RWPE2 (cell line): ENCODE measurements around the gene SEMA4F.
A peak's percentile ranks its signal among the peaks of the same experiment; 100 is the strongest.

Experiments
- ATAC-seq: fragments of 200-7000 bp; cut with Tn5 transposase; 3 replicates; pipeline ENCODE4 v1.9.1; 2021; ENCODE audit warnings: low read depth
- DNase-seq: peaks from one replicate; pipeline ENCODE4 v3.0.0-alpha.2; 2020; ENCODE audit warnings: low spot score
- H3K27ac ChIP-seq: fragments of 450-650 bp; 2 replicates; pipeline ENCODE4 v1.5.1; 2017; ENCODE audit warnings: mild to moderate bottlenecking; ENCODE audit not compliant: poor library complexity, severe bottlenecking
- H3K27me3 ChIP-seq: fragments of 250-450 bp; sonication (Bioruptor Pico); 2 replicates; pipeline ENCODE4 v1.5.1; 2021; ENCODE audit warnings: mild to moderate bottlenecking, moderate library complexity; ENCODE audit not compliant: insufficient read depth, poor library complexity, severe bottlenecking
- H3K36me3 ChIP-seq: fragments of 250-450 bp; sonication (Bioruptor Pico); 2 replicates; pipeline ENCODE4 v1.5.1; 2020; ENCODE audit warnings: low read depth, mild to moderate bottlenecking, moderate library complexity
- H3K4me1 ChIP-seq: fragments of 250-450 bp; sonication (Bioruptor Pico); 2 replicates; pipeline ENCODE4 v1.5.1; 2021; ENCODE audit warnings: mild to moderate bottlenecking, moderate library complexity; ENCODE audit not compliant: insufficient read depth, poor library complexity, severe bottlenecking
- H3K4me3 ChIP-seq: fragments of 250-450 bp; sonication (Bioruptor Pico); 2 replicates; pipeline ENCODE4 v1.5.1; 2021; ENCODE audit warnings: mild to moderate bottlenecking, moderate library complexity; ENCODE audit not compliant: severe bottlenecking
- H3K9me3 ChIP-seq: fragments of 250-450 bp; sonication (Bioruptor Pico); 2 replicates; pipeline ENCODE4 v1.5.1; 2021; ENCODE audit warnings: mild to moderate bottlenecking, moderate library complexity; ENCODE audit not compliant: severe bottlenecking
- TF ChIP-seq, protein P1 (sequence below): fragments of 450-650 bp; IDR thresholded peaks from one replicate; pipeline ENCODE4 v1.5.1; 2017; ENCODE audit warnings: mild to moderate bottlenecking, moderate library complexity; ENCODE audit not compliant: poor library complexity, severe bottlenecking

Gene SEMA4F

DNA sequence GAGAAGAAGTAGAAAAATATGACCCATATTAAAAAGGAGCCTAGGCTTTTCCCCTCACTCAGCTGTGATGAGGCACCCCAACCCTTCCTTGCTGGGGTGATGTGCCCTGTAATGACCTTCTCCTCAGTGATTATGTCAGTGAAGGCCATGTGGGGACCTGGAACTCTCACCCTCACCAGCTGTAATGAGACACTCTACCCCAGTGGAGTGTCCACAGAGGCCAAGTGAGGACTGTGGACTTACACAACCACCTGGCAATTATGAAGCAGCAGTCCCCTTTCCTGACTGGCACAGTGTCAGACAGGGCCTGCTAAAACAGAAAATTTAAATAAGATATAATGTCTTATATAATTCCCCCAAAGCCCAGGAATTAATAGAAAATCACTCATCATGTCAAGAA, 54.2 kb downstream of the SEMA4F start:
- no peak overlapping the region for H3K27ac ChIP-seq
- ATAC-seq (no peak), DNase-seq (no peak)
- peaks cover 8% of the 10 kb centered on the region for H3K4me1 ChIP-seq
- H3K36me3 ChIP-seq, result no peaks in the 10 kb centered on the region
- TF ChIP-seq, protein P1, sequence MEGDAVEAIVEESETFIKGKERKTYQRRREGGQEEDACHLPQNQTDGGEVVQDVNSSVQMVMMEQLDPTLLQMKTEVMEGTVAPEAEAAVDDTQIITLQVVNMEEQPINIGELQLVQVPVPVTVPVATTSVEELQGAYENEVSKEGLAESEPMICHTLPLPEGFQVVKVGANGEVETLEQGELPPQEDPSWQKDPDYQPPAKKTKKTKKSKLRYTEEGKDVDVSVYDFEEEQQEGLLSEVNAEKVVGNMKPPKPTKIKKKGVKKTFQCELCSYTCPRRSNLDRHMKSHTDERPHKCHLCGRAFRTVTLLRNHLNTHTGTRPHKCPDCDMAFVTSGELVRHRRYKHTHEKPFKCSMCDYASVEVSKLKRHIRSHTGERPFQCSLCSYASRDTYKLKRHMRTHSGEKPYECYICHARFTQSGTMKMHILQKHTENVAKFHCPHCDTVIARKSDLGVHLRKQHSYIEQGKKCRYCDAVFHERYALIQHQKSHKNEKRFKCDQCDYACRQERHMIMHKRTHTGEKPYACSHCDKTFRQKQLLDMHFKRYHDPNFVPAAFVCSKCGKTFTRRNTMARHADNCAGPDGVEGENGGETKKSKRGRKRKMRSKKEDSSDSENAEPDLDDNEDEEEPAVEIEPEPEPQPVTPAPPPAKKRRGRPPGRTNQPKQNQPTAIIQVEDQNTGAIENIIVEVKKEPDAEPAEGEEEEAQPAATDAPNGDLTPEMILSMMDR, result no peak
- no peaks in the 10 kb centered on the region for H3K9me3 ChIP-seq
- H3K4me3 ChIP-seq, result no peak overlapping the region
- H3K27me3 ChIP-seq, result no peaks in the 10 kb centered on the region

DNA sequence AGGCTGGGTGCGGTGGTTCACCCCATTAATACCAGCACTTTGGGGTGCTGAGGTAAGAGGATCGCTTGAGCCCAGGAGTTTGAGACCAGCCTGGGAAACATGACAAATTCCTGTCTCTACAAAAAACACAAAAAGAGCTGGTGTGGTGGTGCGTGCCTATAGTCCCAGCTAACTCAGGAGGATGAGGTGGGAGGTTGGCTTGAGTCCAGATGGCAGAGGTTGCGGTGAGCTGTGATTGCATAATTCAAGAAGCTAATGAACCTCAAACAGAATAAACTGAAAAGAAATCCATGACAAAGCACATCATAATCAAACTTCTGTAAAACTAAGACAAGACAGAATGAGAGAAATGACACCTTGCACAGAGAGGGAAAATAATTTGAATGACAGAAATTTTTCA, 54.8 kb downstream of the SEMA4F start:
- Histone ChIP-seq H3K9me3 (no peaks in the 10 kb centered on the region), H3K4me3 (no peak overlapping the region), H3K27ac (no peak overlapping the region), H3K4me1 (peaks cover 8% of the 10 kb centered on the region), H3K27me3 (no peaks in the 10 kb centered on the region), H3K36me3 (no peaks in the 10 kb centered on the region)
- peak; percentile 51; the same call in 2 of the 3 replicates for ATAC-seq
- peak; percentile 62 for DNase-seq
- TF ChIP-seq, protein P1, result no peak

DNA sequence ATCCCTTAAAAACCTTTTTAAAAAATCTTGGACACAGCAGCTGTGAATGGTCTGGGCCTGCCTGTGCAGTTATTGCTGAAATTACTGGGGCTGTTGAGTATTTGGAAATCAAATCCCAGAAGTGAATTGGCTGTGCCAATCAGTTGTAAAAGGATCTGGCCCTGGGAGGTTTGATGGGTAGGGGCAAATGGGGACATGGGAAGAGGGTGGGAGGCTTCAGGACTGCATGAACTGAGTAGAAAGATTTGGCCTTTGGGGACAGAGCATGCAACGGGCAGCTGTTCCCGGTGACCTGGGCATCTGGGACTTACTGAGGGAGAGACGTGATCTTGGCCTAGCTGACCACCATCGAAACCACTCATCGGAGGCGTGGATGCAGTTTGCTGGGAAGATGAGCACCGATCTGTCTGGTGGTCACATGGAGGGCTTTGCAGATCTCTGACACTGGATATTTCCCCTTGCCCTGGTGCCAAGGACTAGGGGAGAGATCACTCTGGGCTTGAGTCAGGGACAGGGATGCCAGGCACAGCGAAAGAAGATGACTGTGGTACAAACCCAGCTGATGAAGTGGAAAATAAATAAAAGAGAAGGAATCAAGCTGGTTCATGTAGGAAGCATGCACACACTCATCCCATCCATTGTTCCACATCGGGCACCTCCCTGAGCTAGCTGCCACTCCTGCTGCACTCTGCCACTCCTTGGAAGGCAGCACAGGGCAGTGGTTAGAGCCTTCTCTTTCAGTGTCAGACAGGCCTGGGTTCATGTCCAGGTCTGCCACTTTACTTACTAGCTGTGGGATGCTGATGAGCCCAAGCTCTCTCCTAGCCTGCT, 58.4 kb downstream of the SEMA4F start:
- Histone ChIP-seq H3K36me3 (no peaks in the 10 kb centered on the region), H3K27me3 (no peaks in the 10 kb centered on the region), H3K4me1 (peaks cover 8% of the 10 kb centered on the region), H3K9me3 (no peaks in the 10 kb centered on the region), H3K27ac (no peak overlapping the region), H3K4me3 (no peak overlapping the region)
- ATAC-seq (peak; percentile 45; the same call in 2 of the 3 replicates), DNase-seq (no peak)
- TF ChIP-seq, protein P1, result no peak

DNA sequence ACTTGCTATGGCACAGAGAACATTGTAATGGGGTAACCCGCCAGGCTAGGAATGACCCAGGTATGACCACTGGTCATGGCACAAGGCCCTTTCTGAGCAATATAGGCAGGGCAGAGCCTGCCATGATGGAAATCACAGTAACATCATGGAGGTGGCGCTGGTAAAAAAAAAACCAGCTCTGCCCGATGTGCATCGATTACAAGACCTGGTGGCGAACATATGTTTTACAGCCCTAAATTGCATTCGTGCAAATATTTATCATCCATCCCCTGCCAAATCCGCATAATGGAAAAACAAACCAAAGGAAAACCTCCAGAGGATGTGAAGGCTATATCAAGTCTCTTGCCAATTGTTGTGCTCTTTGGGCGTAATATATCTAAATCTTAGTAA, 60.6 kb downstream of the SEMA4F start:
- TF ChIP-seq, protein P1, result no peak
- H3K4me1 ChIP-seq, result peaks cover 8% of the 10 kb centered on the region
- H3K4me3 ChIP-seq, result peak overlapping the region; percentile 41
- H3K9me3 ChIP-seq, result no peaks in the 10 kb centered on the region
- ATAC-seq, result no peak
- no peaks in the 10 kb centered on the region for H3K27me3 ChIP-seq
- no peak for DNase-seq
- no peaks in the 10 kb centered on the region for H3K36me3 ChIP-seq
- H3K27ac ChIP-seq, result peak overlapping the region; percentile 54
